Esophagus squamous epithelium (tissue), 4 donors: Measurements from ENCODE around the gene VWA1.
"Not testable (repeated sequence)": the region's sequence is repeated elsewhere in the genome, so short reads cannot be mapped to it uniquely, and the experiment has no call there.

Experiments
- POLR2A ChIP-seq, 4 donors: fragments of 450-650 bp; IDR thresholded peaks; one replicate each; pipeline ENCODE4 v1.6.1; 2017; ENCODE audit warnings: antibody characterized with exemption in 4 of 4, mild to moderate bottlenecking in 4 of 4, moderate library complexity in 3 of 4
- TF ChIP-seq, protein P1 (sequence below), 6 experiments: fragments of 450-650 bp in 4 of 6; fragments of 200-600 bp in 2 of 6; sonication (generic) in 2 of 6; IDR thresholded peaks; one replicate each; pipeline ENCODE4 v1.5.1; 2016 to 2019; ENCODE audit warnings: antibody characterized with exemption in 6 of 6, mild to moderate bottlenecking in 4 of 6, moderate library complexity in 4 of 6

DNA sequence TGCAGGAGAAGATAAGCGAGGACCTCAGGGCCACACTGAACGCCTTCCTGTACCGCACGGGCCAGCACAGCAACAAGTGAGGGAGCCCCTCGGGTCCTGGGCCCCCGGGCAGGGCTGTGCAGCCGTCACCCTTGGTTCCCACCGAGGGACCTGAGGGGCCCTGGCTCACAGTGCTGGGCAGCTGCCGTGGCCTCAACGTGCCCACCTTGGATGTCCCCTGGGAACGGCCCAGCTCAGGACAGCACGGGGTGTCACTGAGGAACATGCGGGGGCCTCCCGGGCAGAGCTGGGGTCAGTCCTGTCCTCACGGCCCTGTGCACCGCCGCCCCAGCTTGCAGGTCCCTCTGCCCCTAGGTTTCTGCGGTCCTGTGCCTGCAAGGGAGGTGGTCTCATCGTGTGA, 23.7 kb downstream of the VWA1 start:
- TF ChIP-seq, protein P1, sequence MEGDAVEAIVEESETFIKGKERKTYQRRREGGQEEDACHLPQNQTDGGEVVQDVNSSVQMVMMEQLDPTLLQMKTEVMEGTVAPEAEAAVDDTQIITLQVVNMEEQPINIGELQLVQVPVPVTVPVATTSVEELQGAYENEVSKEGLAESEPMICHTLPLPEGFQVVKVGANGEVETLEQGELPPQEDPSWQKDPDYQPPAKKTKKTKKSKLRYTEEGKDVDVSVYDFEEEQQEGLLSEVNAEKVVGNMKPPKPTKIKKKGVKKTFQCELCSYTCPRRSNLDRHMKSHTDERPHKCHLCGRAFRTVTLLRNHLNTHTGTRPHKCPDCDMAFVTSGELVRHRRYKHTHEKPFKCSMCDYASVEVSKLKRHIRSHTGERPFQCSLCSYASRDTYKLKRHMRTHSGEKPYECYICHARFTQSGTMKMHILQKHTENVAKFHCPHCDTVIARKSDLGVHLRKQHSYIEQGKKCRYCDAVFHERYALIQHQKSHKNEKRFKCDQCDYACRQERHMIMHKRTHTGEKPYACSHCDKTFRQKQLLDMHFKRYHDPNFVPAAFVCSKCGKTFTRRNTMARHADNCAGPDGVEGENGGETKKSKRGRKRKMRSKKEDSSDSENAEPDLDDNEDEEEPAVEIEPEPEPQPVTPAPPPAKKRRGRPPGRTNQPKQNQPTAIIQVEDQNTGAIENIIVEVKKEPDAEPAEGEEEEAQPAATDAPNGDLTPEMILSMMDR (IDR thresholded peaks at IDR 0.05) = not testable (repeated sequence)
- not testable (repeated sequence) for TF ChIP-seq POLR2A (IDR thresholded peaks at IDR 0.05)
